Spinal cord (tissue), 10 donors: ENCODE results near the gene HPSE2. TPM values are rescaled to one million over a fixed set of nuclear protein-coding genes. Genes with fewer than 3 reads are reported as not detected.

Experiments
- DNase-seq, 6 donors: peaks; one replicate each; pipeline versions ENCODE4 v3.0.0 to v3.0.0-alpha.2; 2013 to 2015; ENCODE audit warnings: low spot score in 6 of 6, low read depth in 4 of 6
- H3K27ac ChIP-seq: one replicate; pipeline ENCODE4 v1.5.1; 2013; ENCODE audit warnings: low read depth, low read length, control low read depth
- H3K27me3 ChIP-seq: one replicate; pipeline ENCODE4 v1.6.1; 2013; ENCODE audit warnings: low read length; ENCODE audit not compliant: control insufficient read depth, insufficient read depth
- H3K36me3 ChIP-seq: one replicate; pipeline ENCODE4 v1.6.1; 2013; ENCODE audit warnings: low read length; ENCODE audit not compliant: control insufficient read depth, insufficient read depth
- H3K4me1 ChIP-seq: one replicate; pipeline ENCODE4 v1.6.1; 2013; ENCODE audit warnings: low read length; ENCODE audit not compliant: control insufficient read depth, insufficient read depth
- H3K4me3 ChIP-seq: one replicate; pipeline ENCODE4 v1.5.1; 2013; ENCODE audit warnings: low read depth, low read length, control low read depth
- H3K9me3 ChIP-seq: one replicate; pipeline ENCODE4 v1.6.1; 2013; ENCODE audit warnings: low read length; ENCODE audit not compliant: control insufficient read depth, insufficient read depth
- WGBS: methylation state at CpG from one replicate; pipeline ENCODE4 v1.1.5; 2013; ENCODE audit warnings: missing lambda C conversion rate; ENCODE audit not compliant: insufficient coverage; 5-methylcytosine and 5-hydroxymethylcytosine counted together
- polyA plus RNA-seq, 2 donors: library from polyadenylated mRNA; unstranded; fragments of 120-200 nt; gene quantifications; one replicate each; pipeline ENCODE4 v1.2.1, GENCODE V29; 2013; ENCODE audit not compliant: insufficient read length in 2 of 2
- total RNA-seq, 2 donors: library from RNA; depleted of rRNA in 1 of 2; stranded (reverse); fragments of 120-200 nt in 1 of 2; fragments of >200 nt in 1 of 2; gene quantifications; one replicate each; pipeline versions ENCODE4 v1.2.3 to v1.2.4, GENCODE V29; 2013 to 2014
- donor health status: healthy.

The HPSE2 gene
- total and polyA plus RNA-seq, 4 donors = 0.28 to 1.1 (median 0.93) TPM

GRCh38 chr10:99119258-99119748 lies 116.3 kb downstream of the HPSE2 start:
- no peaks in the 10 kb centered on the region for H3K4me1 ChIP-seq
- DNase-seq = no peak
- H3K9me3 ChIP-seq = no peaks in the 10 kb centered on the region
- H3K4me3 ChIP-seq = no peak overlapping the region
- no peaks in the 10 kb centered on the region for H3K36me3 ChIP-seq
- no peaks in the 10 kb centered on the region for H3K27me3 ChIP-seq
- no peak overlapping the region for H3K27ac ChIP-seq

GRCh38 chr10:99115703-99116102 lies 119.9 kb downstream of the HPSE2 start:
- DNase-seq = no peak
- Histone ChIP-seq H3K27me3 (no peaks in the 10 kb centered on the region), H3K36me3 (no peaks in the 10 kb centered on the region), H3K27ac (no peak overlapping the region), H3K9me3 (no peaks in the 10 kb centered on the region), H3K4me3 (no peak overlapping the region), H3K4me1 (no peaks in the 10 kb centered on the region)

- H3K27ac ChIP-seq = no peak overlapping the region
- no peaks in the 10 kb centered on the region for H3K9me3 ChIP-seq
- no peaks in the 10 kb centered on the region for H3K4me1 ChIP-seq
- H3K4me3 ChIP-seq = no peak overlapping the region
- H3K27me3 ChIP-seq = no peaks in the 10 kb centered on the region
- DNase-seq = no peak
- WGBS = 89% methylated on average over 1 of the region's 2 CpGs
- H3K36me3 ChIP-seq = no peaks in the 10 kb centered on the region
Measured at GRCh38 chr10:99085358-99085757, 150.3 kb downstream of the HPSE2 start.

- 25% methylated on average over 2 of the region's 3 CpGs for WGBS
- Histone ChIP-seq H3K4me1 (peaks cover 2% of the 10 kb centered on the region), H3K27me3 (no peaks in the 10 kb centered on the region), H3K9me3 (no peaks in the 10 kb centered on the region), H3K4me3 (no peak overlapping the region), H3K27ac (no peak overlapping the region), H3K36me3 (no peaks in the 10 kb centered on the region)
- peak in 3 of 6 donors; percentile 13 to 38 (median 15) for DNase-seq
Measured at GRCh38 chr10:99084161-99084560, 151.5 kb downstream of the HPSE2 start.

GRCh38 chr10:99080275-99080945 lies 155.2 kb downstream of the HPSE2 start:
- Histone ChIP-seq H3K27me3 (no peaks in the 10 kb centered on the region), H3K27ac (no peak overlapping the region), H3K36me3 (no peaks in the 10 kb centered on the region), H3K9me3 (no peaks in the 10 kb centered on the region), H3K4me3 (no peak overlapping the region), H3K4me1 (peaks cover 4% of the 10 kb centered on the region)
- no CpG with 5 or more reads among the region's 1 CpG for WGBS
- DNase-seq = peak in 2 of 6 donors; percentile 6 to 63

- Histone ChIP-seq H3K36me3 (no peaks in the 10 kb centered on the region), H3K27me3 (no peaks in the 10 kb centered on the region), H3K27ac (no peak overlapping the region), H3K9me3 (no peaks in the 10 kb centered on the region), H3K4me1 (no peaks in the 10 kb centered on the region), H3K4me3 (no peak overlapping the region)
- DNase-seq = no peak
Measured at GRCh38 chr10:99062591-99062990, 173.1 kb downstream of the HPSE2 start.

- no peaks in the 10 kb centered on the region for H3K36me3 ChIP-seq
- no peak overlapping the region for H3K27ac ChIP-seq
- no peaks in the 10 kb centered on the region for H3K4me1 ChIP-seq
- peak in 1 of 6 donors; percentile 51 for DNase-seq
- H3K9me3 ChIP-seq = no peaks in the 10 kb centered on the region
- H3K4me3 ChIP-seq = no peak overlapping the region
- no peaks in the 10 kb centered on the region for H3K27me3 ChIP-seq
Measured at GRCh38 chr10:99058762-99059161, 176.9 kb downstream of the HPSE2 start.

GRCh38 chr10:99057936-99058690 lies 177.5 kb downstream of the HPSE2 start:
- peak in 2 of 6 donors; percentile 77 to 84 for DNase-seq
- H3K36me3 ChIP-seq = no peaks in the 10 kb centered on the region
- H3K9me3 ChIP-seq = no peaks in the 10 kb centered on the region
- H3K27me3 ChIP-seq = no peaks in the 10 kb centered on the region
- H3K4me3 ChIP-seq = no peak overlapping the region
- H3K27ac ChIP-seq = no peak overlapping the region
- 25% methylated on average over 1 of the region's 4 CpGs for WGBS
- H3K4me1 ChIP-seq = no peaks in the 10 kb centered on the region

GRCh38 chr10:99045671-99046070 lies 190.0 kb downstream of the HPSE2 start:
- Histone ChIP-seq H3K4me3 (no peak overlapping the region), H3K9me3 (peaks cover 3% of the 10 kb centered on the region), H3K27ac (no peak overlapping the region), H3K36me3 (no peaks in the 10 kb centered on the region), H3K27me3 (no peaks in the 10 kb centered on the region), H3K4me1 (no peaks in the 10 kb centered on the region)
- peak in 1 of 6 donors; percentile 68 for DNase-seq
